NT2/D1 (cell line): ENCODE data around the gene XCL2.
"Not testable (repeated sequence)": the region's sequence is repeated elsewhere in the genome, so short reads cannot be mapped to it uniquely, and the experiment has no call there.

ENCODE experiments used
- DNase-seq: peaks from one replicate; pipeline ENCODE4 v3.0.0-alpha.2; 2011; ENCODE audit warnings: low read depth, low spot score
- H3K27me3 ChIP-seq: 2 replicates; pipeline ENCODE4 v1.6.0; 2011; ENCODE audit warnings: mild to moderate bottlenecking; ENCODE audit not compliant: insufficient read length, insufficient read depth
- H3K36me3 ChIP-seq: 2 replicates; pipeline ENCODE4 v1.6.1; 2011; ENCODE audit warnings: mild to moderate bottlenecking, low read length, mixed read lengths; ENCODE audit not compliant: insufficient read depth, insufficient read length
- H3K4me1 ChIP-seq: 2 replicates; pipeline ENCODE4 v1.5.1; 2011; ENCODE audit not compliant: insufficient read depth, insufficient read length
- H3K4me3 ChIP-seq: 2 replicates; pipeline ENCODE4 v1.5.1; 2011; ENCODE audit warnings: low read depth; ENCODE audit not compliant: insufficient read length
- H3K9ac ChIP-seq: 2 replicates; pipeline ENCODE4 v1.6.0; 2011; ENCODE audit warnings: low read depth; ENCODE audit not compliant: insufficient read length
- H3K9me3 ChIP-seq: 2 replicates; pipeline ENCODE4 v1.5.1; 2011; ENCODE audit warnings: mild to moderate bottlenecking, low read length; ENCODE audit not compliant: insufficient read depth
- SUZ12 ChIP-seq: IDR thresholded peaks from 2 replicates; pipeline ENCODE4 v1.6.1; 2011; ENCODE audit not compliant: insufficient read length, insufficient read depth; ENCODE audit errors: extremely low read depth
- YY1 ChIP-seq: IDR thresholded peaks from 2 replicates; pipeline ENCODE4 v1.6.1; 2011; ENCODE audit not compliant: insufficient read length, insufficient read depth
- ZNF274 ChIP-seq: IDR thresholded peaks from 2 replicates; pipeline ENCODE4 v1.6.1; 2011; ENCODE audit warnings: mild to moderate bottlenecking, low read depth, low read length

Gene XCL2

GRCh38 chr1:168543840-168544498 is at the start of gene XCL2:
TSS of gene XCL2 (minus strand) at chr1:168543997. CDS start at chr1:168543964, 33 bp downstream.
- H3K27me3 ChIP-seq, H3K4me1 ChIP-seq, DNase-seq: not testable (repeated sequence)

GRCh38 chr1:168591641-168592250 is 47.9 kb upstream of the XCL2 start:
- H3K27me3 ChIP-seq: no peaks in the 10 kb centered on the region

More at GRCh38 chr1:168543840-168544498, at the start of gene XCL2:
- H3K4me3 ChIP-seq, H3K9ac ChIP-seq, H3K36me3 ChIP-seq, H3K9me3 ChIP-seq: not testable (repeated sequence)

GRCh38 chr1:168591066-168591465 is 47.3 kb upstream of the XCL2 start:
- Histone ChIP-seq H3K4me3 (no peak overlapping the region), H3K4me1 (no peaks in the 10 kb centered on the region), H3K9ac (no peak overlapping the region), H3K9me3 (no peaks in the 10 kb centered on the region), H3K27me3 (no peaks in the 10 kb centered on the region), H3K36me3 (no peaks in the 10 kb centered on the region)
- no peak for TF ChIP-seq YY1
- TF ChIP-seq SUZ12: no peak
- no peak for TF ChIP-seq ZNF274
- DNase-seq: no peak

More at GRCh38 chr1:168591641-168592250, 47.9 kb upstream of the XCL2 start:
- Histone ChIP-seq H3K4me1 (no peaks in the 10 kb centered on the region), H3K9me3 (no peaks in the 10 kb centered on the region), H3K4me3 (no peak overlapping the region), H3K9ac (no peak overlapping the region), H3K36me3 (no peaks in the 10 kb centered on the region)
- TF ChIP-seq ZNF274 (no peak), YY1 (no peak), SUZ12 (no peak)
- DNase-seq: no peak

- Histone ChIP-seq H3K27me3 (no peaks in the 10 kb centered on the region), H3K36me3 (no peaks in the 10 kb centered on the region), H3K9ac (no peak overlapping the region), H3K9me3 (no peaks in the 10 kb centered on the region), H3K4me1 (no peaks in the 10 kb centered on the region), H3K4me3 (no peak overlapping the region)
- no peak for DNase-seq
- no peak for TF ChIP-seq YY1
- TF ChIP-seq ZNF274: no peak
- no peak for TF ChIP-seq SUZ12
Measured at GRCh38 chr1:168589167-168589566, 45.4 kb upstream of the XCL2 start.

- Histone ChIP-seq H3K36me3 (no peaks in the 10 kb centered on the region), H3K9ac (no peak overlapping the region), H3K4me1 (no peaks in the 10 kb centered on the region), H3K27me3 (no peaks in the 10 kb centered on the region), H3K4me3 (no peak overlapping the region), H3K9me3 (no peaks in the 10 kb centered on the region)
- no peak for TF ChIP-seq SUZ12
- no peak for TF ChIP-seq YY1
- TF ChIP-seq ZNF274: no peak
- no peak for DNase-seq
Measured at GRCh38 chr1:168585937-168586336, 42.1 kb upstream of the XCL2 start.

GRCh38 chr1:168585191-168585590 is 41.4 kb upstream of the XCL2 start:
- H3K9me3 ChIP-seq: no peaks in the 10 kb centered on the region
- no peak overlapping the region for H3K4me3 ChIP-seq
- no peak overlapping the region for H3K9ac ChIP-seq
- TF ChIP-seq ZNF274 (no peak), YY1 (no peak)
- H3K4me1 ChIP-seq: no peaks in the 10 kb centered on the region
- no peaks in the 10 kb centered on the region for H3K36me3 ChIP-seq
- DNase-seq: no peak
- no peaks in the 10 kb centered on the region for H3K27me3 ChIP-seq

GRCh38 chr1:168583571-168583970 is 39.8 kb upstream of the XCL2 start:
- DNase-seq: no peak
- Histone ChIP-seq H3K4me1 (no peaks in the 10 kb centered on the region), H3K27me3 (no peaks in the 10 kb centered on the region), H3K4me3 (no peak overlapping the region), H3K9me3 (no peaks in the 10 kb centered on the region), H3K9ac (no peak overlapping the region), H3K36me3 (no peaks in the 10 kb centered on the region)
- no peak for TF ChIP-seq YY1
- TF ChIP-seq ZNF274: no peak
- no peak for TF ChIP-seq SUZ12
